HAP-1 (cell line): ENCODE results near the gene DISC1.
"Not testable (repeated sequence)": the region's sequence is repeated elsewhere in the genome, so short reads cannot be mapped to it uniquely, and the experiment has no call there.

Source experiments
- DNase-seq, 2 experiments: peaks; one replicate each; pipeline ENCODE4 v3.0.0-alpha.2; 2016 to 2020; ENCODE audit warnings: low spot score in 2 of 2
- H3K27me3 ChIP-seq: fragments of 250-450 bp; sonication (Bioruptor Pico); 2 replicates; pipeline ENCODE4 v1.5.1; 2020; ENCODE audit warnings: low read depth, mild to moderate bottlenecking, moderate library complexity
- H3K36me3 ChIP-seq: fragments of 250-450 bp; sonication (Bioruptor Pico); replicated peaks from 2 replicates; pipeline ENCODE4 v1.5.1; 2020; ENCODE audit warnings: mild to moderate bottlenecking
- H3K4me1 ChIP-seq: fragments of 250-450 bp; sonication (Bioruptor Pico); 2 replicates; pipeline ENCODE4 v1.5.1; 2020; ENCODE audit warnings: mild to moderate bottlenecking
- H3K4me3 ChIP-seq: fragments of 250-450 bp; sonication (Bioruptor Pico); 2 replicates; pipeline ENCODE4 v1.5.1; 2020; ENCODE audit warnings: mild to moderate bottlenecking, moderate library complexity
- H3K9me3 ChIP-seq: fragments of 250-450 bp; sonication (Bioruptor Pico); 2 replicates; pipeline ENCODE4 v1.5.1; 2020; ENCODE audit warnings: mild to moderate bottlenecking, moderate library complexity
- in situ Hi-C: fragments of 300-500 bp; cut with MboI; formaldehyde crosslinking; loops from 3 replicates; pipeline ENCODE4 v1.14.3; 2020; ENCODE audit warnings: low sequenced_read_pairs, inconsistent platforms, mixed read lengths

Gene DISC1

GRCh38 chr1:231887166-231887565 is 260.6 kb downstream of the DISC1 start:
- Histone ChIP-seq H3K27me3 (no peaks in the 10 kb centered on the region), H3K4me3 (no peak overlapping the region), H3K4me1 (peaks cover 6% of the 10 kb centered on the region; the same call in 1 of the 2 replicates), H3K36me3 (no peaks in the 10 kb centered on the region), H3K9me3 (no peaks in the 10 kb centered on the region)
- in situ Hi-C loops: loop anchor here (25.0 kb wide), 1 partner anchor 1350 kb away; no protein-coding TSS in a partner anchor
- DNase-seq: no peak

GRCh38 chr1:231887866-231888265 is 261.3 kb downstream of the DISC1 start:
- DNase-seq: peak in 1 of 2 experiments; percentile 40
- Histone ChIP-seq H3K9me3 (no peaks in the 10 kb centered on the region), H3K4me3 (no peak overlapping the region), H3K27me3 (no peaks in the 10 kb centered on the region), H3K36me3 (no peaks in the 10 kb centered on the region), H3K4me1 (peaks cover 6% of the 10 kb centered on the region; the same call in 1 of the 2 replicates)
- in situ Hi-C loops: loop anchor here (25.0 kb wide), 1 partner anchor 1349 kb away; no protein-coding TSS in a partner anchor

- DNase-seq: no peak
- in situ Hi-C loops: loop anchor here (25.0 kb wide), 1 partner anchor 1347 kb away; no protein-coding TSS in a partner anchor
Measured at GRCh38 chr1:231890791-231891190, 264.2 kb downstream of the DISC1 start.

GRCh38 chr1:231893400-231894102 is 267.0 kb downstream of the DISC1 start:
- Histone ChIP-seq H3K4me1 (no peaks in the 10 kb centered on the region), H3K27me3 (no peaks in the 10 kb centered on the region), H3K4me3 (no peak overlapping the region), H3K36me3 (no peaks in the 10 kb centered on the region), H3K9me3 (no peaks in the 10 kb centered on the region)
- no peak for DNase-seq
- in situ Hi-C loops: loop anchor here (25.0 kb wide), 1 partner anchor 1344 kb away; no protein-coding TSS in a partner anchor

More at GRCh38 chr1:231890791-231891190, 264.2 kb downstream of the DISC1 start:
- Histone ChIP-seq H3K27me3 (no peaks in the 10 kb centered on the region), H3K4me1 (peaks cover 6% of the 10 kb centered on the region; the same call in 1 of the 2 replicates), H3K36me3 (no peaks in the 10 kb centered on the region), H3K4me3 (no peak overlapping the region), H3K9me3 (no peaks in the 10 kb centered on the region)

GRCh38 chr1:231896806-231897205 is 270.2 kb downstream of the DISC1 start:
- Histone ChIP-seq H3K36me3 (no peaks in the 10 kb centered on the region), H3K27me3 (no peaks in the 10 kb centered on the region), H3K4me1 (no peaks in the 10 kb centered on the region), H3K9me3 (no peaks in the 10 kb centered on the region), H3K4me3 (no peak overlapping the region)
- in situ Hi-C loops: loop anchor here (25.0 kb wide), 1 partner anchor 1340 kb away; no protein-coding TSS in a partner anchor
- no peak for DNase-seq

- in situ Hi-C loops: loop anchor here (25.0 kb wide), 1 partner anchor 1338 kb away; no protein-coding TSS in a partner anchor
- H3K36me3 ChIP-seq: no peaks in the 10 kb centered on the region
- H3K27me3 ChIP-seq: no peaks in the 10 kb centered on the region
- no peaks in the 10 kb centered on the region for H3K4me1 ChIP-seq
- no peak for DNase-seq
- no peak overlapping the region for H3K4me3 ChIP-seq
- H3K9me3 ChIP-seq: no peaks in the 10 kb centered on the region
Measured at GRCh38 chr1:231899046-231899445, 272.5 kb downstream of the DISC1 start.

GRCh38 chr1:231899713-231900435 is 273.3 kb downstream of the DISC1 start:
- no peaks in the 10 kb centered on the region for H3K27me3 ChIP-seq
- no peaks in the 10 kb centered on the region for H3K9me3 ChIP-seq
- no peaks in the 10 kb centered on the region for H3K36me3 ChIP-seq
- DNase-seq: no peak
- in situ Hi-C loops: loop anchor here (25.0 kb wide), 1 partner anchor 1337 kb away; no protein-coding TSS in a partner anchor
- no peaks in the 10 kb centered on the region for H3K4me1 ChIP-seq
- no peak overlapping the region for H3K4me3 ChIP-seq

GRCh38 chr1:231903586-231904081 is 277.0 kb downstream of the DISC1 start:
- Histone ChIP-seq H3K4me1 (no peaks in the 10 kb centered on the region), H3K4me3 (no peak overlapping the region), H3K27me3 (no peaks in the 10 kb centered on the region), H3K36me3 (no peaks in the 10 kb centered on the region), H3K9me3 (no peaks in the 10 kb centered on the region)
- in situ Hi-C loops: no loop called here
- DNase-seq: no peak

GRCh38 chr1:231907310-231907709 is 280.7 kb downstream of the DISC1 start:
- H3K27me3 ChIP-seq, H3K9me3 ChIP-seq, H3K4me1 ChIP-seq, H3K4me3 ChIP-seq, DNase-seq, H3K36me3 ChIP-seq, in situ Hi-C loops: not testable (repeated sequence)

- in situ Hi-C loops: no loop called here
- H3K4me3 ChIP-seq: no peak overlapping the region
- H3K9me3 ChIP-seq: no peaks in the 10 kb centered on the region
- DNase-seq: no peak
- H3K36me3 ChIP-seq: no peaks in the 10 kb centered on the region
- no peaks in the 10 kb centered on the region for H3K4me1 ChIP-seq
- H3K27me3 ChIP-seq: no peaks in the 10 kb centered on the region
Measured at GRCh38 chr1:231913493-231913892, 286.9 kb downstream of the DISC1 start.

GRCh38 chr1:231918239-231919015 is 291.8 kb downstream of the DISC1 start:
- no peaks in the 10 kb centered on the region for H3K4me1 ChIP-seq
- H3K36me3 ChIP-seq: no peaks in the 10 kb centered on the region
- in situ Hi-C loops: no loop called here
- no peak for DNase-seq
- no peaks in the 10 kb centered on the region for H3K9me3 ChIP-seq
- no peak overlapping the region for H3K4me3 ChIP-seq
- H3K27me3 ChIP-seq: no peaks in the 10 kb centered on the region

GRCh38 chr1:231919239-231919885 is 292.8 kb downstream of the DISC1 start:
- H3K4me3 ChIP-seq: no peak overlapping the region
- no peaks in the 10 kb centered on the region for H3K27me3 ChIP-seq
- no peaks in the 10 kb centered on the region for H3K36me3 ChIP-seq
- in situ Hi-C loops: no loop called here
- no peak for DNase-seq
- no peaks in the 10 kb centered on the region for H3K4me1 ChIP-seq
- H3K9me3 ChIP-seq: no peaks in the 10 kb centered on the region

- no peak overlapping the region for H3K4me3 ChIP-seq
- peak in 1 of 2 experiments; percentile 37 for DNase-seq
- H3K36me3 ChIP-seq: no peaks in the 10 kb centered on the region
- H3K4me1 ChIP-seq: no peaks in the 10 kb centered on the region
- no peaks in the 10 kb centered on the region for H3K9me3 ChIP-seq
- in situ Hi-C loops: no loop called here
- no peaks in the 10 kb centered on the region for H3K27me3 ChIP-seq
Measured at GRCh38 chr1:231919886-231920285, 293.3 kb downstream of the DISC1 start.
